NCI-H187 (cell line): ENCODE results near the gene CDC42BPB.

Source experiments
- DNase-seq, 2 experiments: peaks; one replicate each; lab custom pipeline; 2025; lab: John Stamatoyannopoulos, UW

Gene CDC42BPB

DNA sequence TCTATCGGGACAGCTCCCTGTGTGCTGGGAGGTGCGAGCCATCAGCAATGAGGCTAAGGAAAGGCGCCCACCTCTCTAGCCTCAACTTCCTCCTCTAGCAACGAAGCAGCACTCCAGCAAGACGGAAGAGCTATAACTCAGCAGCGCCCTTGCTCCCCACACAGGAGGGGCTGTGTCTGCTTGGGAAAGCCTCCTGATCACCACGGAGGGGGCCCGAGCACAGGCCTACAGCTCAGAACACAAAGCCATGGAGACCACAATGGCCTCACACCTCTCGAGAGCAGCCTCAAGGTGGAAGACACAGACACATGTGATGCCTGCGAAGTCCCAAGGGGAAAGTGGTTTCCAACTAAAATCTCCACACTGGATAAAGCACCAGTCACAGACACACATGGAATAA is 60.4 kb downstream of the CDC42BPB start:
- DNase-seq, result no peak

DNA sequence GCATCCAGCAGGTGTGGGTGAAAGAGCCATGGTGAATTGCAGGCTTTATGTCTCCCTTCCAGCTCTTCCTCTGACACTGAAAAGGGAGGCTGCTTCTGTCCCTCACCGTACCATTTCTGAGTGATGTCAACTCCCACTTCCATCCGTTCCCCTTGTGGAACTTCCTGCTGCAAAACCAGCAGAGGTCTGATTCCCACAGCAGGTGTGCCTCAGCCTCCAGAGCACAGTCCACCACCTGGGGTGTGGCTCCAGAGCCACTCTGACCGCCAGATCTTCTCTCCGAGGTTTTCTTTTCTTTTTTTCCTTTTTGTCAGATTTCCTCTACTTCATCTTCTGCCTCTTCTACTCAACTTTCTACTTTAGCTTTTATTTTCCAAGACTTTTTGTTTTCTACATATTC is 62.7 kb downstream of the CDC42BPB start:
- no peak for DNase-seq

- no peak for DNase-seq
Observed at GRCh38 chr14:102993523-102993922, 63.8 kb downstream of the CDC42BPB start.

DNA sequence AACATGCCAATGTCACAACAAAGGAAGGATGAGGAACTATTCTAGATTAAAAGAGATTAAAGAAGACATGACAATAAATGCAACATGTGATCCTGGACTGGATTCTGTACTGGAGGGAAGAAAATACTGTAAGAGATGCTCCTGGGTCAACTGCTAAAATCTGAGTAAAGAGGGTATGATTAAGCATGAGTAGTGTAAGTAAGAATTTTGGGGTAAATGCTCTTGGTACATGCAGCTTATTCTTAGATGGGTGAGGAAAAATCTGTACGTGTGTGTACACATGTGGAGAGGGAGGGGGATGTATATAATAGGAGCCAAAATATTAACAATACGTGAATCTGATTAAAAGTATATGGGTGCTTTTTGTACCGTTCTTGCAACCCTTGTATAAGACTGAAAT is 66.0 kb downstream of the CDC42BPB start:
- no peak for DNase-seq

- DNase-seq, result no peak
Observed at GRCh38 chr14:102988054-102988453, 69.3 kb downstream of the CDC42BPB start.

- DNase-seq, result no peak
Observed at GRCh38 chr14:102986810-102987579, 70.4 kb downstream of the CDC42BPB start.

- DNase-seq, result no peak
Observed at GRCh38 chr14:102985665-102986064, 71.7 kb downstream of the CDC42BPB start.

- DNase-seq, result no peak
Observed at GRCh38 chr14:102984336-102985102, 72.8 kb downstream of the CDC42BPB start.

DNA sequence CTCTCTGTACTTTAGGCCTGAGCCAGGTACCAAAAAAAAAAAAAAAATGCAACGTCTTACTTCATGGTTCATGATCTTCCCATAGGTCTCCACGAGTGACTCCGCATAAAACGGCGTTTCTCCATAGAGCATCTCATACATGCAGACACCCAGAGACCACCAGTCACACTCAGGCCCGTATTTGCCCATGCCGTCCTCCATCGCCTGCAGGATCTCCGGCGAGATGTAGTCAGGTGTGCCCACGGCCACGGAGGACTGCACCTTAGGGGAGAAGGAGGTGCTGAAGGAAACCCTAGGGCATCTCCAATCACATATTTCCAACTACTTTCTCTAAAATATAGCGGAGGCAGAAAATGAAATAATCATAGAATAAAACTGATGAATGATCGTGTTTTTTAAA is 73.9 kb downstream of the CDC42BPB start:
- no peak for DNase-seq

GRCh38 chr14:102982852-102983470 is 74.4 kb downstream of the CDC42BPB start:
- DNase-seq, result no peak

- DNase-seq, result no peak
Observed at GRCh38 chr14:102980409-102980810, 76.9 kb downstream of the CDC42BPB start.

- DNase-seq, result no peak
Observed at GRCh38 chr14:102979406-102979805, 77.9 kb downstream of the CDC42BPB start.

DNA sequence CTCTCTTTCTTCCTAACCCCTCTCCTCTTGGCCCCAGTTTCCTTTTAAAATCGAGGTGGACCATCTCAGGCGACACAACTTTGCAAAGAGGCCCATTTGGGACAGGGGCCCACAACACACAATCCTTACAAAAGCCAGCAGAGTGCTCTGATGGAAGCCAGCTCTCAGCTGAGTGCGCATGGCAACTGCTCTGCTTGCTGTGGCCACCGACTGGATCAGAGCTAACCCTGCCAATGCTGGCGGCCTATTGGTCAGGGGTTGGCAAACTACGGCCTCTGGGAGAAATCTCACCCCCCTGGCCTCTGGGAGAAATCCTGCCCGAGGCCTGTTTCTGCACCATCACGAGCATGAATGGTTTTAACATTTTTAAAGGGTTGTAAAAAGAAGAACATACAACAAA is 79.9 kb downstream of the CDC42BPB start:
- no peak for DNase-seq

DNA sequence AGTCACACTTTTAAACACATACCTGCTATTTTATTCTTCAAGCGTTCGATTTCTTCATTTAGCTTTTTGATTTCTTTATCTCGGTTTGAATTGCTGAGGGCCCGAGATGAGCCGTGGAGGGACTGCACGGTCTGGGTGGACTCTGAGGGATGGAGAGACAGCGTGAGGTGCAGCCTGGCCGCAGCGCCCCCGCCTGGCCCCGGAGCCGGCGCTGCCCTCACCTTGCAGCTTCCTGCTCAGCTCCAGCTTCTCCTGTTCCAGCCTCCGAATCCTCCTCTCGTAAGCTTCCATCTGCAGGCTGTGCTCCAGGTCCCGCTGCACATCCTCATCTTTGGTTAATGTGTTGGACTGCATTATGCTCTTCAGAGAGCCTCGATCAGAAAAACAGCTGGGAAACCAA is 81.7 kb downstream of the CDC42BPB start:
- no peak for DNase-seq

DNA sequence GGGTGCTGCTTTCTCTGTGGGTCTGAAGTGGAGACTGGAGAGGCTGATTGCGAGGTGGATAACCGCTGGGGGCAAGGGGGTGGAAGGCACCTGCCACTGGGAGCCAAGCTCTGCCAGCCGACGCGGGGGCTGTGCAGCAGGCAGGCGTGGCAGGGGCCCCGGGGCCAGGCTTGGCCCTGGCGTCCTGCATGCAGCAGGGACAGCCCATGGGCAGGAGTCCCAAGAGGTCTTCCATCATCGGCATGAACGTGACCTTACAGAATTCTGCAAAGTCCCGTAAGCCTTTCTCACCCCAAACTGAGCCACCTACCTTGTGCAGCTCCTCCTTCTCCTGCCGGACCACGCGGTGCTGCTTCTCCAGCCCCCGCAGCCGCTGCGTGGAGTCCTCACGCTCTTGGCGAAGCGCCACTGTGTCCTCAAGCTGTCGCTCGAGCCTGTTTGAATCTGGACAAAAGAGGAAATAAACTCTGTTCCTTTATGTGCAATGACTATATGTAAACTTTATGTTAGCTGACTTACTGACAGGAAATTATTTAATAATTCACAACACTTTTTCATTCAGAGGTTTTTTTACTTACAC is 83.6 kb downstream of the CDC42BPB start:
- no peak for DNase-seq

DNA sequence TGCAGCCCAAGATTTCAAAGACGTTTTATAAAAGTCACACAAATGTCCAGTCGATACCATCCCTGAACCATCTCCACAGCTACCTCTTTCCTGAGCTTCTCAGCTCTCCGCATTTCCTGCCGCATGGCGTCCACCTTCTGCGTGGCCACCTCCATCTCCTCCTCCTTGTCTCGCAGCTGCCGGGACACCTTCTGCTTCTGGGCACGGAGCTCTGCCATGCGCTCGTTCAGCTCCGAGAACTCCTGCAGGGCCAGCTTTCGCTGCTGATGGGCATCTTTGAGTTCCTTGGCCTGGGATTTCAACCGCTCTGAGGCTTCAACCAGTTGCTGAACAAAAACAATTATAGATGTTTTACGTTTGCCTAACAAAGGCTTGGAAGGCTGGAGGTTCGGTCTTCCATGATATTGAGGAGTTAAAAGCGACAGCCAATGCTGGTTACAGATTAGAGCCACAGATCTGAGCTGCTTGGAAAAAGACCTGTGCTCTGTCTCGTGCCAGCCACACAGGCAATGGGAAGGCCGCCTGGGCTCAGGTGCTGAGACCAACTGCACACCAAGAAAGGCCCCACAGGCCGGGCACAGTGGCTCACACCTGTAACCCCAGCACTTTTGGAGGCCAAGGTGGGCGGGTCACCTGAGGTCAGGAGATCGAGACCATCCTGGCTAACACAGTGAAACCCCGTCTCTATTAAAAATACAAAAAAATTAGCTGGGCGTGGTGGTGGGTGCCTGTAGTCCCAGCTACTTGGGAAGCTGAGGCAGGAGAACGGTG is 85.3 kb downstream of the CDC42BPB start:
- no peak for DNase-seq

GRCh38 chr14:102971314-102971713 is 86.0 kb downstream of the CDC42BPB start:
- no peak for DNase-seq

GRCh38 chr14:102970496-102970895 is 86.9 kb downstream of the CDC42BPB start:
- no peak for DNase-seq

- no peak for DNase-seq
Observed at GRCh38 chr14:102969901-102970300, 87.4 kb downstream of the CDC42BPB start.

DNA sequence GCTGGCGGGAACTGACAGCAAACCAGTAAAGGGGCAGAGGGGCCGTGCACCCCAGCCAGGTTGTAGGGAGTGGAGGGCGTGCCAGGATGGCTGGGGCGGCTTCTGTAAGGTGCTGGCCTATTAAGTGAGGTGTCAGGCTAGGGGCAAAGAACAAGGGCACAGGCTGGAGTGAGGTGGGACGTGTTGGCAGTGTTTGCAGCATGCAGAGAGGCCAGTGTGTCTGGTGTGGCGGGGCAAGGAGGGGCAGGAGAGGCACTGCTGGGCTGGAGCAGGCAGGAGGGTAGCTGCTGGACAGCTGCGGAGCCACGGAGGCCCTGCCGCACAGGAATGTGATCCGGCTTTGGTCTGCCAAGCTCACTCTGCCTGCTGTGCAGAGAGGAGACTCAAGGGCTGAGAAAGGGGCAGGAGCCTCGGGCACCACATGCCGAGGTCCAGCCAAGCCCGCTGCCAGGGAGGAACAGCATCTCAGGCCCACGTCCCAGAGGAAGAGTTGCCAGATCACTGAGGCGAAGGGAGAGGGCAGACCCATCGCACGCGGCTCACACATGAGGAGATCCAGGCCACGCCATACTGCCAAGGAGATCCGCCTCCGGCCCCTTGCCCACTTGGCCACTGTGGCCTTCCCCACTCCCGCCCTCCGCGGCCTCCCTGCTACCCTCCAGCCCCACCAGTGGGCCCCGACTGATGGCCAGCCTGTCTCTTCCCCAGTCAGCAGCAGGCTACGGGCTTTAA is 88.1 kb downstream of the CDC42BPB start:
- DNase-seq, result no peak

GRCh38 chr14:102968306-102968705 is 89.0 kb downstream of the CDC42BPB start:
- DNase-seq, result no peak
